Urinary bladder (tissue), 4 donors: ENCODE data around the gene TSPOAP1. TPM values are rescaled to one million over a fixed set of nuclear protein-coding genes. Genes with fewer than 3 reads are reported as not detected.

Experiments used
- DNase-seq: peaks from one replicate; pipeline ENCODE4 v3.0.0-alpha.2; 2015; ENCODE audit errors: extremely low spot score
- H3K27ac ChIP-seq: one replicate; pipeline ENCODE4 v1.5.1; 2013; ENCODE audit warnings: low read depth, mild to moderate bottlenecking, moderate library complexity
- H3K36me3 ChIP-seq: one replicate; pipeline ENCODE4 v1.6.1; 2013; ENCODE audit warnings: mild to moderate bottlenecking, moderate library complexity; ENCODE audit not compliant: insufficient read depth
- H3K4me1 ChIP-seq: one replicate; pipeline ENCODE4 v1.6.1; 2013; ENCODE audit warnings: mild to moderate bottlenecking, moderate library complexity; ENCODE audit not compliant: insufficient read depth
- H3K4me3 ChIP-seq: one replicate; pipeline ENCODE4 v1.5.1; 2013; ENCODE audit warnings: low read depth, low read length
- WGBS: extraction: QIAGEN DNeasy Blood & Tissue Kit; methylation state at CpG from one replicate; pipeline ENCODE4 v1.1.7; 2013; 5-methylcytosine and 5-hydroxymethylcytosine counted together
- polyA plus RNA-seq: library from polyadenylated mRNA; stranded (reverse); fragments of 200-250 nt; gene quantifications from one replicate; pipeline ENCODE4 v1.2.3, GENCODE V29; 2013
- total RNA-seq: library from RNA; depleted of rRNA; stranded (reverse); fragments of >200 nt; gene quantifications from one replicate; pipeline ENCODE4 v1.2.3, GENCODE V29; 2014
- donor health status: healthy with polysubstance abuse.
- donor health status: healthy.

The TSPOAP1 gene
- total and polyA plus RNA-seq, 2 donors, result 7.4 to 19.1 TPM

- no peak overlapping the region for H3K27ac ChIP-seq
- no peaks in the 10 kb centered on the region for H3K4me1 ChIP-seq
- H3K36me3 ChIP-seq, result no peaks in the 10 kb centered on the region
- no peak for DNase-seq
- WGBS, result 3% methylated on average over 66 of the region's 66 CpGs
- peak overlapping the region; percentile 70 for H3K4me3 ChIP-seq
Observed at GRCh38 chr17:58324409-58325288, 3.9 kb downstream of the TSPOAP1 start.

GRCh38 chr17:58324056-58324408 is 4.6 kb downstream of the TSPOAP1 start:
- DNase-seq, result no peak
- WGBS, result 11% methylated on average over 13 of the region's 13 CpGs
- Histone ChIP-seq H3K36me3 (no peaks in the 10 kb centered on the region), H3K27ac (no peak overlapping the region), H3K4me3 (peak overlapping the region; percentile 70), H3K4me1 (no peaks in the 10 kb centered on the region)

GRCh38 chr17:58323366-58324055 is 5.1 kb downstream of the TSPOAP1 start:
- no peak for DNase-seq
- WGBS, result 65% methylated on average over 8 of the region's 8 CpGs
- Histone ChIP-seq H3K27ac (no peak overlapping the region), H3K4me3 (peak overlapping the region; percentile 70), H3K4me1 (no peaks in the 10 kb centered on the region), H3K36me3 (no peaks in the 10 kb centered on the region)

DNA sequence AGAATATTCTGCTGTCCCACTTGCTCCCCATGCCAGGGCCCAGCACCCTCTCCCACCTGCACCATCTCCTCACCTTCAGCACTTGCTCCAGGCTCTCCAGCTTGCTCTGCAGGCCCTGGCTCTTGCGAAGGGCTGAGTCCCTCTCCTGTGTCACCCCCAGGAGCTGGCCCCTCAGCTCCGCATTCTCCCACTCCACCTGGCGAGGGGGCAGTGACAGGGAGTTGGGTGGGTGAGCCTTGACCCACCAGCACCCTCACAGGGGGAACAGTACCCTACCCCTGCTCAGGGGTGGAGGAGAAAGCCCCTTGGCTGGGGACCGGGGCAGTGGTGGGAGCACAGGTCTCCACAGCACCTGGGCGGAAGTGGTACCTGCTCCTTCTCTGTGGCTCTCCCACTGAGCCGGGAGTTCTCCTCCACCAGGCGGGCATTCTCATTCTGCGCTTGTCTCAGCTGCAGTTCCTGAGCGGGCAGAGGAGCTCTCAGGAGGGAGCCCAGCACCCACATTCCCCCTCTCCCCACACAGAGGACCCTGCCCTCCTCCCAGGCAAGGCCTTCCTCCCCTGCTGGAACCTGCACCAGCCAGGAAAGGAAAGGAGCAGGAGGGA is 5.9 kb downstream of the TSPOAP1 start:
- no peak overlapping the region for H3K4me3 ChIP-seq
- H3K36me3 ChIP-seq, result no peaks in the 10 kb centered on the region
- no peaks in the 10 kb centered on the region for H3K4me1 ChIP-seq
- WGBS, result 94% methylated on average over 9 of the region's 9 CpGs
- no peak overlapping the region for H3K27ac ChIP-seq
- no peak for DNase-seq

- H3K27ac ChIP-seq, result no peak overlapping the region
- H3K36me3 ChIP-seq, result no peaks in the 10 kb centered on the region
- no peak overlapping the region for H3K4me3 ChIP-seq
- no peak for DNase-seq
- H3K4me1 ChIP-seq, result no peaks in the 10 kb centered on the region
- 92% methylated on average over 18 of the region's 18 CpGs for WGBS
Observed at GRCh38 chr17:58321571-58322525, 6.7 kb downstream of the TSPOAP1 start.

DNA sequence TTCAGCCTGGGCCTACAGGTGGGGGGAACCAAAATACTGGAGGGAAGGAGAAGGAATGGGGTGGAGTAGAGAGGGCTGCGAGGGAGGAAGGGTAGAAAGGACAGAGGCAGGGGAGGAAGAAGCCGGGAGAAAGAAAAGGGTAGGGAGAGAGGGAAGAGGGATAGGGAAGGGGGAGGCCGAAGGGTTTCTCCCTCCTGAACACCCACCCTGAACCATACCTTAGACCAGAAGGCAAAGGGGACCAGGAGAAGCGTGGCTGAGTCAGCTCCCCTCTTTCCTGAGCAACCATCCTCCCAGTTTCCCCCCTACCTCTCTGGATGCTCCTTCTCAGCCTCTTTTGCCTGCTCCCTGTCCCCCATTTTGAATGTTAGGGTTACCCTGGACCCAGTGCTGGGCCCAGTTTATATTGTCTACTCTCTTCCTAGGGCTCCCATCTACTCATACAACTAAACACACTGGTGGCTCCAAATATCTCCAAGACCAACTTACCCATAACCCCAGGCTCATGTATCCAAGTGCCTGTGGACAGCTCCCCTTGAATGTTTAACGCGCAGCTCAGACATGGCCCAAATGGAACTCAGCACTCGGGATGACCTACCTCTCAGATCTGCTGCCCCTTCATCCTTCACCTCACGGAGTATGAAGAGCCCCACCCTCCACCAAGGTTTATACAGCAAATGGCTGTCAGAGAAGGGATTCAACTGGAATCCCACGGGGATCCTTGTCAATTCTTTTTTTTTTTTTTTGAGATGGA is 7.8 kb downstream of the TSPOAP1 start:
- no peak for DNase-seq

GRCh38 chr17:58320163-58320558 is 8.4 kb downstream of the TSPOAP1 start:
- no peak overlapping the region for H3K27ac ChIP-seq
- no peaks in the 10 kb centered on the region for H3K36me3 ChIP-seq
- 95% methylated on average over 7 of the region's 7 CpGs for WGBS
- no peak for DNase-seq
- no peaks in the 10 kb centered on the region for H3K4me1 ChIP-seq
- no peak overlapping the region for H3K4me3 ChIP-seq

More for the DNA sequence above, 7.8 kb downstream of the TSPOAP1 start:
- Histone ChIP-seq H3K27ac (no peak overlapping the region), H3K4me1 (no peaks in the 10 kb centered on the region), H3K36me3 (no peaks in the 10 kb centered on the region), H3K4me3 (no peak overlapping the region)
- WGBS, result 93% methylated on average over 9 of the region's 9 CpGs

DNA sequence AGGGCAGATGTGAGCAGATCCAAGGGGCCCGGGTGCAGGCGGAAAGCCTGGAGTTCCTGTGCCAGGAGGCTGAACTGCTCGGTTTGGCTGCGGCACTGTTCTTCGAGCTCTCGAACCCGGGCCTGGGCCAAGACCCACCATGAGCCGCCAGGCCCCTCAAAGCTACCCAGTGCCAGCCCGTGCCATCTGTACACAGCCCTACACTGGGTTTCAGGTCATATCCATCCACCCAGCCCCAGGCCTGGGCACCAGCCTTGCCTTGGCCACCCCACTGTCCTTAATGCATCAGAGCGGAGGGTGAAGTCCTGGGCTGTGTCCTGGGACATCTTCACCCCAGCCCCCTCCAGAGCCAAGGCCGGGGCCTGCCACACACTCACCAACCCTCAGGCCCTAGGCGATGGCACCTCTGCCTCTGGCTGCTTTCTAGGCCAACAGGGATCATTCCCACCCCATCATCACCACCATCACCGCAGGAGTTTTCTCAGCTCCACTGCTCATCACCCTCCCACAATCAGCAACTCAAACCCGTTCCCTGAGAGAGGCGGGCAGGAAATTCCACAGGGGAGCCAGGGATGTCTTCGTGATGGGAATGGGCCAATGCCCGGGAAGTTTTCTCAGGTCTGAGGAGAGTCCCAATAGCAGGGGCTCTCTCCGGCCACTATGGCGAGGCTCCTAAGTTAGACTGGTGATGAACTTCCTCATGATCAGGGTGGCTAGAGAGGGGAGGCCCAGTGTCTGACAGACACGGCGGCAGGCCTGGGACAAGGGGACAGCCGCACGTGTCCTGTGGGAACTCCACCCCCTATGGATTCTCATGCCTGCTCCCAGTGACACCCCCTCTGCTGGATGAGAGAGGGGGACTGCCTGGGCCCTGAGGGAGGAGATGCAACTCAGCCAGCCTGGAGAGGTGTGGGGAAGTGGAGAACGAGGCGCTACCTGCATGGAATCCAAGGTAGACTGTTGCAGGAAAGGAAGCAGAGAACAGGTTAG is 9.1 kb downstream of the TSPOAP1 start:
- Histone ChIP-seq H3K36me3 (no peaks in the 10 kb centered on the region), H3K27ac (no peak overlapping the region), H3K4me1 (no peaks in the 10 kb centered on the region), H3K4me3 (no peak overlapping the region)
- no peak for DNase-seq
- 85% methylated on average over 25 of the region's 25 CpGs for WGBS

DNA sequence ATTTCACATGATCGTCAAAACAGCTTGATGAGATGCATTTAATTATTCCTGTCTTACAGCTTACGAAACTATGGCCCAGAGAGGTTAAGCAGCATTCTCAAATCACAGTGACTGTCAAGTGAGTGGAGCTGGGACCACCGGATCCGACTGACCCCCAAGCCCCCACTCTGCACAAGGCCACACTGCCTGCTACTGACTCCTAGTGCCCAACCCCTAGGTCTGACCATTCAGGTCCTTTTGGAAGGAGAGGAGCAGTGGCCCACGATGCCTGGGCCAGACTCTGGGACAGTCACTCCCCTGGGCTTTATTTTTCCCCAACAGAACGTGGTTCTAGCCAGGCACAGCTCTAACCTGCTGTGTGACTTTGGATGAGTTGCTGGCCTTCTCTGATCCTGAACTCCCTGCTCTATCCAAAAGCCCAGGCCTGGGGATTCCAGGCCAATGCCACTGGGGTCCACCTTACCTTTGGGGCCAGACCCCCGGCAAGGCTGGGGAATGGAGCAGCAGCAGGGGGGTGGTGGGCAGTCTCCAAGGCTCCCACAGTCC is 9.9 kb downstream of the TSPOAP1 start:
- 85% methylated on average over 7 of the region's 7 CpGs for WGBS
- DNase-seq, result no peak
- no peak overlapping the region for H3K27ac ChIP-seq
- no peaks in the 10 kb centered on the region for H3K36me3 ChIP-seq
- no peak overlapping the region for H3K4me3 ChIP-seq
- H3K4me1 ChIP-seq, result no peaks in the 10 kb centered on the region

- H3K4me1 ChIP-seq, result no peaks in the 10 kb centered on the region
- H3K4me3 ChIP-seq, result no peak overlapping the region
- WGBS, result 92% methylated on average over 9 of the region's 9 CpGs
- DNase-seq, result no peak
- no peaks in the 10 kb centered on the region for H3K36me3 ChIP-seq
- no peak overlapping the region for H3K27ac ChIP-seq
Observed at GRCh38 chr17:58318065-58318481, 10.5 kb downstream of the TSPOAP1 start.

DNA sequence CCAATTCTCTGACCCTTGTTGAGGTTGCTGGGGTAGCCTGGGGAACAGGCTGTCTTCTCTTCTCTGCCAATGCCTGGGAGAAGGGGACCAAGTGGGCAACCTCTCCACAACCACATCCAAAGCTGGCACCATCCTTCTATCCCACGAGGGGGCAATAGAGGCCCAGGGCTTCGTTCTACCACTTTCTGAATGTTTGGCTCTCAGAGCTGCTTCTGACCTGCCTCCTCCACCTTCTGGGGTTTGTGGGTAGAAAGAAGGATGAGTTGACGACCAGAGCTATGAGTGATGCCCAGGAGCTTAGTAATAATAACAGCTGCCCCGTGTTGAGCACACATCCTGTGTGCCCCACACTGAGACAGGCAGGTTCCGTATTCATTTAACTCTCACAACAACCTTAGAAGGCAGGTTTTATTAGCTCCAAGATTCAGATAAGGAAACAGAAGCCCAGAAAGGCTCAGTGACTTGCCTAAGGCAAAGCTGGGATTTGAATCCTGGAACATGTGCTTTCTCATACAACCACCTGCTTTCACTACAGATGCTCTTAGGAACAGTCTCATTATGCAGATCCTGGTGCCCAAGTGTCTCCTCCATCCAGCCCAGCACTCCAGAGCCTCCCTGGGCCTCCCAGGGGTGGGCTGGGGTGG is 11.1 kb downstream of the TSPOAP1 start:
- Histone ChIP-seq H3K4me3 (no peak overlapping the region), H3K27ac (no peak overlapping the region), H3K36me3 (no peaks in the 10 kb centered on the region), H3K4me1 (no peaks in the 10 kb centered on the region)
- 34% methylated on average over 5 of the region's 5 CpGs for WGBS
- no peak for DNase-seq
